ENCODE measurements around the gene FXYD2.

FXYD2 gene

DNA sequence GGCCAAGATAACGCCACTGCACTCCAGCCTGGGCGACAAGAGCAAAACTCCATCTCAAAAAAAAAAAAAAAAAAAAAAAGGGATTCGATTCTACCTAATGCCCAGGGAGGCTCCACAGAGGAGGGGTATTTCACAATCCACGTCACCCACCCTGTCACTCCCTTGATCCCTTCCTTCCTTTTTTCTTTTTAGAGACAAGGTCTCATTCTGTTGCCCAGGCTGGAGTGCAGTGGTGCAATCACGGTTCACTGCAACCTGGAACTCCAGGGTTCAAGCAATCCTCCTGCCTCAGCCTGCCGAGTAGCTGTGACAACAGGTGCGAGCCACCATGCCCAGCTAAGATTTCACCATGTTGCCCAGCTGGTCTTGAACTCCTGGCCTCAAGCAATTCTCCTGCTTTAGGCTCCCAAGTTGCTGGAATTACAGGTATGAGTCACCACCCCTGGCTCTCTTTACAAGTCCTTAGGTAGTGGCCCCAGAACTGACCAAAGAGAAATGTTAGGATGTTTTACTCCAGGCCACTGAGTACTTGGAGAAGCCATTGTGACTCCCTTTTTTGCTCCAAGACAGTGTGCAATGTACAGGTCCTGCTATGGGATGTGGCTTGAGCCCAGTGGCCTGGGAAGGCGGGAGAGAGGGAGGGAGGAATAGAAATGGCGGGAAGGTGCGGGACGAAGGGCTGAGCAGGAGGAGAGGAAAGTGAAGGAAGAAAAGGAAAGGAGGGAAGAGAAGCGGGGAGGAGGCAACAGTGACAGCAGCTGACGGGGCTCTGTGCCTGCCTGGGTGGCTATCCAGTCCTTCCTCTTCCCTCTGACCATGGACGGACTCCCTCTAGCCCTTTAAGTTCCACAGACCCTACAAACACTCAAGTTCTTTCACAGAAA, 11.8 kb upstream of the FXYD2 start:
- Histone ChIP-seq H3K4me1 (ENCODE audit: insufficient read depth, low read length) (peaks cover 7% of the 10 kb centered on the region), H2AFZ (ENCODE audit: low read depth, low read length) (no peak overlapping the region), H3K9me3 (ENCODE audit: low read length) (no peaks in the 10 kb centered on the region), H3K27me3 (ENCODE audit: insufficient read depth, low read length) (no peaks in the 10 kb centered on the region), H3K36me3 (ENCODE audit: insufficient read depth, low read length) (peaks cover 14% of the 10 kb centered on the region), H3K4me3 (ENCODE audit: low read length) (no peak overlapping the region)

GRCh38 chr11:117835576-117835975, 11.0 kb upstream of the FXYD2 start:
- no peak overlapping the region for H2AFZ ChIP-seq (ENCODE audit: low read depth, low read length)
- no peaks in the 10 kb centered on the region for H3K27me3 ChIP-seq (ENCODE audit: insufficient read depth, low read length)
- peaks cover 14% of the 10 kb centered on the region for H3K36me3 ChIP-seq (ENCODE audit: insufficient read depth, low read length)
- H3K4me1 ChIP-seq (ENCODE audit: insufficient read depth, low read length), result peaks cover 8% of the 10 kb centered on the region
- H3K9me3 ChIP-seq (ENCODE audit: low read length), result no peaks in the 10 kb centered on the region
- no peak overlapping the region for H3K4me3 ChIP-seq (ENCODE audit: low read length)

DNA sequence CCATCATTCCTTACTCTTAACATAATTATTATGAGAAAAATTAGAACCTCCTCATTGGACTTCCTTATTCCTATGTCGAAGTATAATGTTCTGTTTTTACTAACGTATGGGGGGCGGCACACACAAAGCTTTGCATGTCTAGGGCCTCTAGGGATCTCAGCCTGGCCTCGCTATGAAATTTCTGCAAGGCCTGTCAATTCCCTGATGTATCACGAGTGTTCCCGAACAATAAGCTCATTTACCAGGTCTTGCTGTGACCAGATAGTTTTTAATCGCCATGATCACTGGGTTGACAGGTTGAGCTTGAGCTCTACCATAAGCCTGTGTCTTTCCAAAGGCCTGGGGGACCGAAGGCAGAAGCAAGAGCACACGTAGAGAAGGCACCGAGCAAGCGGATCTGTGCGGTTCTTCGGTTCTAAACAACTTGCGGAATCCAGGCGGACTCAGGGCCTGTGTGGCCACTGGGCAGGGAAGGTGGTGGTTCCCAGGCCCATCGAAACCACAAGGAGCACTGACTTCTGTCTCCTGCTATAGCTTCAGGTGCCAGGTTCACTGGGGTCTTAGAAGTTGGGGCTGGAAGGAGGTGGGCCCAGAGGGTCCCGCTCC, 10.4 kb upstream of the FXYD2 start:
- H3K4me1 ChIP-seq (ENCODE audit: insufficient read depth, low read length), result peaks cover 8% of the 10 kb centered on the region
- H3K9me3 ChIP-seq (ENCODE audit: low read length), result no peaks in the 10 kb centered on the region
- H3K27me3 ChIP-seq (ENCODE audit: insufficient read depth, low read length), result no peaks in the 10 kb centered on the region
- no peak overlapping the region for H2AFZ ChIP-seq (ENCODE audit: low read depth, low read length)
- peaks cover 10% of the 10 kb centered on the region for H3K36me3 ChIP-seq (ENCODE audit: insufficient read depth, low read length)
- no peak overlapping the region for H3K4me3 ChIP-seq (ENCODE audit: low read length)

GRCh38 chr11:117834068-117834810, 9.7 kb upstream of the FXYD2 start:
- Histone ChIP-seq H3K4me3 (ENCODE audit: low read length) (no peak overlapping the region), H3K36me3 (ENCODE audit: insufficient read depth, low read length) (peaks cover 4% of the 10 kb centered on the region), H3K4me1 (ENCODE audit: insufficient read depth, low read length) (peaks cover 8% of the 10 kb centered on the region), H3K27me3 (ENCODE audit: insufficient read depth, low read length) (no peaks in the 10 kb centered on the region), H2AFZ (ENCODE audit: low read depth, low read length) (no peak overlapping the region), H3K9me3 (ENCODE audit: low read length) (no peaks in the 10 kb centered on the region)

DNA sequence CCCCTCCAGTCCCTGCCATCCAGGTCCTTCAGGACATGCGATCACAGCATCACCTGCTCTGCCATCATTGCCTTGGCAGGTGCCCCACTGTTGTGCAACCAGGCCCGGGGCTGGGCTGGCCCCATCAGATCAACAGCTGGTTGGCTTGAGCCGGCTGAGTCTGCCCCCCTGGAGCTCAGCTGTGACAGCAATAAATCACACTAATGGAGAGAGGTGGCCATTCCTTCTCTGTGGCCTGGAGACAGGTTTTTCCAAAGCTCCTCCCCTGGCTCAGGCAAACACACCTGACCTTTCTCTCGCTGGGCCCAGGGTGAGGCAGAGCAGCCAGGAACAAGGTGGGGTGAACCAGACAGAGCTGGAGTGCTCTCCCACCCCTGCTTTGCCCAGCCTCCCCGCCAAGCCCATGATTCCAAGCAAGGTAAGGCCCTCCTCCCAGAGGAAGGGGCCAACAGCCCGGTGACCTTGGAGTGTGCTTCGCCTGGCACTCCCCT, 8.9 kb upstream of the FXYD2 start:
- peaks cover 12% of the 10 kb centered on the region for H3K4me1 ChIP-seq (ENCODE audit: insufficient read depth, low read length)
- no peaks in the 10 kb centered on the region for H3K27me3 ChIP-seq (ENCODE audit: insufficient read depth, low read length)
- no peaks in the 10 kb centered on the region for H3K9me3 ChIP-seq (ENCODE audit: low read length)
- H3K4me3 ChIP-seq (ENCODE audit: low read length), result no peak overlapping the region
- no peak overlapping the region for H2AFZ ChIP-seq (ENCODE audit: low read depth, low read length)
- H3K36me3 ChIP-seq (ENCODE audit: insufficient read depth, low read length), result no peaks in the 10 kb centered on the region

- no peaks in the 10 kb centered on the region for H3K27me3 ChIP-seq (ENCODE audit: insufficient read depth, low read length)
Measured at GRCh38 chr11:117832511-117832910, 8.0 kb upstream of the FXYD2 start.

GRCh38 chr11:117831661-117832415, 7.3 kb upstream of the FXYD2 start:
- Histone ChIP-seq H3K4me1 (ENCODE audit: insufficient read depth, low read length) (peaks cover 12% of the 10 kb centered on the region), H2AFZ (ENCODE audit: low read depth, low read length) (no peak overlapping the region), H3K27me3 (ENCODE audit: insufficient read depth, low read length) (no peaks in the 10 kb centered on the region)

More at GRCh38 chr11:117832511-117832910, 8.0 kb upstream of the FXYD2 start:
- Histone ChIP-seq H3K9me3 (ENCODE audit: low read length) (no peaks in the 10 kb centered on the region), H3K4me1 (ENCODE audit: insufficient read depth, low read length) (peaks cover 12% of the 10 kb centered on the region), H3K36me3 (ENCODE audit: insufficient read depth, low read length) (no peaks in the 10 kb centered on the region), H3K4me3 (ENCODE audit: low read length) (no peak overlapping the region), H2AFZ (ENCODE audit: low read depth, low read length) (no peak overlapping the region)

GRCh38 chr11:117830674-117831351, 6.3 kb upstream of the FXYD2 start:
- Histone ChIP-seq H2AFZ (ENCODE audit: low read depth, low read length) (no peak overlapping the region), H3K36me3 (ENCODE audit: insufficient read depth, low read length) (no peaks in the 10 kb centered on the region), H3K4me3 (ENCODE audit: low read length) (no peak overlapping the region), H3K4me1 (ENCODE audit: insufficient read depth, low read length) (peaks cover 12% of the 10 kb centered on the region), H3K9me3 (ENCODE audit: low read length) (no peaks in the 10 kb centered on the region), H3K27me3 (ENCODE audit: insufficient read depth, low read length) (no peaks in the 10 kb centered on the region)

More at GRCh38 chr11:117831661-117832415, 7.3 kb upstream of the FXYD2 start:
- no peaks in the 10 kb centered on the region for H3K36me3 ChIP-seq (ENCODE audit: insufficient read depth, low read length)
- H3K4me3 ChIP-seq (ENCODE audit: low read length), result no peak overlapping the region
- H3K9me3 ChIP-seq (ENCODE audit: low read length), result no peaks in the 10 kb centered on the region

GRCh38 chr11:117830072-117830471, 5.5 kb upstream of the FXYD2 start:
- Histone ChIP-seq H3K9me3 (ENCODE audit: low read length) (no peaks in the 10 kb centered on the region), H3K4me3 (ENCODE audit: low read length) (no peak overlapping the region), H3K4me1 (ENCODE audit: insufficient read depth, low read length) (peaks cover 12% of the 10 kb centered on the region), H3K36me3 (ENCODE audit: insufficient read depth, low read length) (no peaks in the 10 kb centered on the region), H2AFZ (ENCODE audit: low read depth, low read length) (no peak overlapping the region), H3K27me3 (ENCODE audit: insufficient read depth, low read length) (no peaks in the 10 kb centered on the region)

DNA sequence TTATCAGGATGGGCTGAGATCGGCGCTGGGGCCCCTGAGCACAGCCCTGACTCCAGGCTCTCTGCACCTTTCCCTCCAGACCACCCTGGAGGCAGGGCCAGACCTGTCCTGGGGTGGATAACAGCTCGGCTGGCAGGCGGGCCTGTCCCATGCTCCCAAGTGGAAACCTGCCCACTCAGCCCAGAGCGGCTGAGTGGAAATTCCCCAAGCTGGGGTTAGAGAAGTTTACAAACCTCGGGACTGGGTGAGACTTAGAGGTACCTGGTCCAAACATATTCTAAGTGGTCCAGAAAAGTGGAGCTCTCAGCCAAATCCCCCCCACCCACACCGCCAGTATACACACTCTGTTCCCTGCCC, 4.8 kb upstream of the FXYD2 start:
- Histone ChIP-seq H3K9me3 (ENCODE audit: low read length) (no peaks in the 10 kb centered on the region), H3K36me3 (ENCODE audit: insufficient read depth, low read length) (no peaks in the 10 kb centered on the region), H3K4me1 (ENCODE audit: insufficient read depth, low read length) (peaks cover 12% of the 10 kb centered on the region), H2AFZ (ENCODE audit: low read depth, low read length) (no peak overlapping the region), H3K27me3 (ENCODE audit: insufficient read depth, low read length) (peaks cover 5% of the 10 kb centered on the region), H3K4me3 (ENCODE audit: low read length) (no peak overlapping the region)

- no peak overlapping the region for H3K4me3 ChIP-seq (ENCODE audit: low read length)
Measured at GRCh38 chr11:117828611-117829368, 4.2 kb upstream of the FXYD2 start.

More at GRCh38 chr11:117828611-117829368, 4.2 kb upstream of the FXYD2 start:
- no peaks in the 10 kb centered on the region for H3K36me3 ChIP-seq (ENCODE audit: insufficient read depth, low read length)
- peaks cover 12% of the 10 kb centered on the region for H3K4me1 ChIP-seq (ENCODE audit: insufficient read depth, low read length)
- H3K27me3 ChIP-seq (ENCODE audit: insufficient read depth, low read length), result peaks cover 10% of the 10 kb centered on the region
- H3K9me3 ChIP-seq (ENCODE audit: low read length), result no peaks in the 10 kb centered on the region
- H2AFZ ChIP-seq (ENCODE audit: low read depth, low read length), result no peak overlapping the region

Measured in neuron (in vitro differentiated cells).